Measurements from ENCODE around the gene DENND2C.

The DENND2C gene

GRCh38 chr1:114558544-114558943 is 111.3 kb downstream of the DENND2C start:
- peak; percentile 27 for TF ChIP-seq CTCF (IDR thresholded peaks at IDR 0.05)
- Histone ChIP-seq H3K4me2 (ENCODE audit: low read length) (no peak overlapping the region), H3K36me3 (ENCODE audit: control insufficient read depth, insufficient read depth, low read length) (no peaks in the 10 kb centered on the region), H3K9me3 (ENCODE audit: control insufficient read depth, low read length) (no peaks in the 10 kb centered on the region), H3K27me3 (ENCODE audit: control insufficient read depth, insufficient read depth, low read length) (no peaks in the 10 kb centered on the region), H3K9ac (no peak overlapping the region), H3K4me3 (ENCODE audit: low read depth, low read length) (no peak overlapping the region), H3K4me1 (no peaks in the 10 kb centered on the region), H2AFZ (no peak overlapping the region), H3K79me2 (no peaks in the 10 kb centered on the region), H3K27ac (no peak overlapping the region)

GRCh38 chr1:114554577-114554976 is 115.3 kb downstream of the DENND2C start:
- no peak for TF ChIP-seq CTCF (IDR thresholded peaks at IDR 0.05)
- Histone ChIP-seq H3K79me2 (no peaks in the 10 kb centered on the region), H3K27ac (no peak overlapping the region), H3K9me3 (ENCODE audit: control insufficient read depth, low read length) (no peaks in the 10 kb centered on the region), H3K4me2 (ENCODE audit: low read length) (no peak overlapping the region), H3K36me3 (ENCODE audit: control insufficient read depth, insufficient read depth, low read length) (no peaks in the 10 kb centered on the region), H2AFZ (no peak overlapping the region), H3K4me3 (ENCODE audit: low read depth, low read length) (no peak overlapping the region), H3K27me3 (ENCODE audit: control insufficient read depth, insufficient read depth, low read length) (no peaks in the 10 kb centered on the region), H3K9ac (no peak overlapping the region), H3K4me1 (no peaks in the 10 kb centered on the region)

- Histone ChIP-seq H3K27me3 (ENCODE audit: control insufficient read depth, insufficient read depth, low read length) (no peaks in the 10 kb centered on the region), H3K9ac (no peak overlapping the region), H3K36me3 (ENCODE audit: control insufficient read depth, insufficient read depth, low read length) (no peaks in the 10 kb centered on the region), H3K4me1 (no peaks in the 10 kb centered on the region), H3K9me3 (ENCODE audit: control insufficient read depth, low read length) (no peaks in the 10 kb centered on the region), H3K27ac (no peak overlapping the region), H2AFZ (no peak overlapping the region), H3K4me2 (ENCODE audit: low read length) (no peak overlapping the region), H3K4me3 (ENCODE audit: low read depth, low read length) (no peak overlapping the region), H3K79me2 (no peaks in the 10 kb centered on the region)
- TF ChIP-seq CTCF (IDR thresholded peaks at IDR 0.05), result no peak
Measured at GRCh38 chr1:114552106-114552639, 117.7 kb downstream of the DENND2C start.

- Histone ChIP-seq H3K9ac (no peak overlapping the region), H3K4me2 (ENCODE audit: low read length) (no peak overlapping the region), H2AFZ (no peak overlapping the region), H3K36me3 (ENCODE audit: control insufficient read depth, insufficient read depth, low read length) (no peaks in the 10 kb centered on the region), H3K4me3 (ENCODE audit: low read depth, low read length) (no peak overlapping the region), H3K27ac (no peak overlapping the region), H3K4me1 (no peaks in the 10 kb centered on the region), H3K79me2 (no peaks in the 10 kb centered on the region), H3K9me3 (ENCODE audit: control insufficient read depth, low read length) (no peaks in the 10 kb centered on the region), H3K27me3 (ENCODE audit: control insufficient read depth, insufficient read depth, low read length) (no peaks in the 10 kb centered on the region)
- no peak for TF ChIP-seq CTCF (IDR thresholded peaks at IDR 0.05)
Measured at GRCh38 chr1:114551400-114551799, 118.4 kb downstream of the DENND2C start.

- H3K27me3 ChIP-seq (ENCODE audit: control insufficient read depth, insufficient read depth, low read length), result no peaks in the 10 kb centered on the region
- TF ChIP-seq CTCF (IDR thresholded peaks at IDR 0.05), result no peak
Measured at GRCh38 chr1:114550336-114550735, 119.5 kb downstream of the DENND2C start.

More at GRCh38 chr1:114550336-114550735, 119.5 kb downstream of the DENND2C start:
- Histone ChIP-seq H3K4me2 (ENCODE audit: low read length) (no peak overlapping the region), H3K79me2 (no peaks in the 10 kb centered on the region), H3K27ac (no peak overlapping the region), H3K9me3 (ENCODE audit: control insufficient read depth, low read length) (no peaks in the 10 kb centered on the region), H2AFZ (no peak overlapping the region), H3K9ac (no peak overlapping the region), H3K36me3 (ENCODE audit: control insufficient read depth, insufficient read depth, low read length) (no peaks in the 10 kb centered on the region), H3K4me1 (no peaks in the 10 kb centered on the region), H3K4me3 (ENCODE audit: low read depth, low read length) (no peak overlapping the region)
